ENCODE results near the gene GABARAPL1.
"Not testable (repeated sequence)": the region's sequence is repeated elsewhere in the genome, so short reads cannot be mapped to it uniquely, and the experiment has no call there.

The GABARAPL1 gene

GRCh38 chr12:10204495-10204894 lies 8.2 kb upstream of the GABARAPL1 start:
- not testable (repeated sequence) for DNase-seq

DNA sequence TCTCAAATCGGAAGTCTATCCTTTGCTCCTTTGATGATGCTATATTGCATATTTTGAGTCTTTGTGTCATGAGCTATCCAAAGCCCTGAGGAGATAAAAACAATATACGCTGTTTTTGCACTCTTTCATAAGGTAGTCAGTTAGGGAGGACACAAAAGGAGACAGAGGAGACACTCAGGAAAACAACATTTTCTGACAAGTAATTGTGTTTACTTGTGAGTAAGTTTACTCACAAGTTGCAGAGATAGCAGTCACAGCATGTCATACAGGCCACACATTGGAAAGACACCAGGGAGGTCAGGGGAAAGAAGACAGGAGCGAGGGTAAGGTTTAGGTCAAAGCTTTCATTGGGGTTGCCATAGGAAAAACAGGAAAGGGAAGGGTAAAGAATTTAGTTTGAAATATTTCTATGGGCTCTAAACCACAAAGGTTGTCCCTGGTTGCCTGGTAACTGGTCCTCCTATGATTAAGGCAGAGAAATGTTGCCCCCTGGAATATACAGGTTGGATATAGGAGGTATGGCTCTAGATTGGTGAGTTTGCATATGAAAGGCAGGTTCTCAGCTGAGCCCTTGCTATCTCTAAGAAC lies 7.4 kb upstream of the GABARAPL1 start:
- no peak for DNase-seq

- no peak for DNase-seq
These were observed 5.5 kb upstream of the GABARAPL1 start for GRCh38 chr12:10207136-10207535.

DNA sequence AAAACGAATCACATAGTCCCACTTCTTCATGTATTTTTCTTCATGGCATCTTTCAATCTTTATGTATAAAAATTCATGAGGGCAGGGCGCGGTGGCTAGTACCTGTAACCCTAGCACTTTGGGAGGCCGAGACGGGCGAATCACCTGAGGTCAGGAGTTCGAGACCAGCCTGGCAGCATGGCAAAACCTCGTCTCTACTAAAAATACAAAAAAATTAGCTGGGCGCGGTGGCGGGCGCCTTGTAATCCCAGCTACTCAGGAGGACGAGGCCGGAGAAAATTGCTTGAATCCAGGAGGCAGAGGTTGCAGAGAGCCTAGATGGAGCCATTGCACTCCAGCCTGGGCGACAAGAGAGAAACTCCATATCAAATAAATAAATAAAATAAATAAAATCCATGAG lies 2.5 kb upstream of the GABARAPL1 start:
- no peak for DNase-seq

DNA sequence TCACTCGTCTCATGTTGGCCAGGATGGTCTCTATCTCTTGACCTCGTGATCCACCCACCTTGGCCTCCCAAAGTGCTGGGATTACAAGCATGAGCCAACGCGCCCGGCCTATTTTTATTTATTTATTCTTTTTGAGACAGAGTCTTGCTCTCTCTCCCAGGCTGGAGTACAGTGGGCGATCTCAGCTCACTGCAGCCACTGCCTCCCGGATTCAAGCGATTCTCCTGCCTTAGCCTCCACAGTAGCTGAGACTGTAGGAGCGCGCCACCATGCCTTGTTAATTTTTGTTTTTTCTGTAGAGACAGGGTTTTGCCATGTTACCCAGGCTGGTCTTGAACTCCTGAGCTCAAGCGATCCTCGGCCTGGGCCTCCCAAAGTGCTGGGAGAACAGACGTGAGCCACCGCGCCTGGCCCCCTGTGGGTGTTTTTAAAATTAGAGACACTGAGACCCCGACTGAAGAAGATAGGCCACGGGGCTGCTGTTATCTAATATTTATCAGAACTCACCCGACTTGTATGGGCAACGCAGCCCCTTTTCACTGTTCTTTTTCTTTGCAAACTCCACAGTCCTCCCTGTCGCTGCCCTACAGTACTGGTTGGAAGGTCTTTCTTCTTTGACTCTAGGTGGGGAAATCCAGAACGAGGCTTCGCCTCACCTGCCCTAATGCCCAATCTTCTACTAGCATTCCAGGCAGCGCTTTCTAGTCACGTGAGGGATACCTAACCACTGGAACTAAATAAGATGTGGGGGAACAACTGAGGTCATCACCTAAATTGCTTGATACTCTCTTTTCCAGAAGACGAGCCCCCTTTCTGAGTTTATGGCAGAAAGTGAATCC lies 1.4 kb upstream of the GABARAPL1 start:
- DNase-seq, result no peak

- peak; percentile 97 for DNase-seq
These were observed 538 bp upstream of the GABARAPL1 start for GRCh38 chr12:10211940-10212738.

DNA sequence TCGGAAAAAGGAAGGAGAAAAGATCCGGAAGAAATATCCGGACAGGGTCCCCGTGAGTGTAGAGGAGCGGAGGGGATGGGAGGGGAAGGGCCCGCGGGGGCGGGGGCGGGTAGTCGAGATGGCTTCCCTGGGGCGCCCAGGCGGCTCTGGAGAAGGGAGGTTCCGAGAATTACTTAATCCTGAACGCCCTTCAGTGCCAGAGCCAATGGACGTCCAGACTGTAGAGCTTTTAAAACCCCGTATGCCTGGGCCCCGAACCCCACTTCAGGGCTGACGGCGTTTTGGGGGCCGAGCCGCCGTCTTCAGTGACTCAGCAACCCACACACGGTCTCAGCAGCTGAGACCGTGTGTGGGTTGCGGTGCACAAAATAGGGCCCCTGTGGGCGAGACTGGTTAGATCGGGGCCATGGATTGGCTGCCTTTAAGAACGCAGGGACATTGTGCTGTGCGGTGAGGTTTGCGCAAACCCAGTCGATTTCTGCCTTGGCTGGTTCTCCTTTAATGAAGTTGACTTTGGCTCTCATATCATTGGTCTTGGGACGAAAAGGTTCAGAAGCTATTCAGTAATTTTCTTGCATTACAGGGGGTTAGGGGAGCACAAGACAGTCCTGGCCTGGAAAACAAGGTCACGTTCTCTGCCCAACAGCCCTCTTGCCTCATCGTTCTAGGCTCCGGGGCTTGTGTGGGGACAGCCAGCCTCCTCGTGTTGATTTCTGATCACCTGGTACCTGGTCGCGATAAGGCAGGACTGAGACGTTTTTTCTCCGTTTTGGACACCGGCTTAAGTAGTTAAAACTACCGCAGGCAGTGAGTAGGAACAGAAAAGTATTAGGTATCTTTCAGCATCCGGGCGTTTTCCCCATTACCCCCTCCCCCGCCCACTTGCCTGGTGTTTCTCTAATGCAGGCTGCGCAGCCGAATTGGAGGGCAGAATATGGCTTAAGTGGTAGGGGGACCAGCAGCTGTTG lies 775 bp downstream of the GABARAPL1 start:
- DNase-seq, result peak; percentile 40

- DNase-seq, result no peak
These were observed 1.6 kb downstream of the GABARAPL1 start for GRCh38 chr12:10214136-10214894.

GRCh38 chr12:10214895-10215267 lies 2.2 kb downstream of the GABARAPL1 start:
- DNase-seq, result no peak

DNA sequence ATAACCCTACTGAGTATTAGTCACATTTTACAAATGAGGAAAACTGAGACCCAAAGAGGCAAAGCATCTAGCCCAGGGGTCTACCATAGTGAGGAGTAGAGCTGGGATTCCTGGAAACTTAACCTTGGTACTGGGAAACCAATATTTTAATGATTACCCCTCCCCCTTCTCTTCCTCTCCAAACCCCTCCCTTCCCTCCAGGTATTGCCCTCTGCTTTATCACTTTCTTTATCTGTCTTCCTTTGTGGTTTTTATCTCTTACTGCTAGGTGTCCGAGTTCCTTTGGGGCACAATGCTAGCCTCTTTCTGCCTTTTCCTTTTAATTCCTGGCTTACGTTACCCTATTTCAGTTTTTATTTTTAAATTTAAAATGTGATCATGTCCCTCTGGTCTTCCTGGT lies 2.8 kb downstream of the GABARAPL1 start:
- no peak for DNase-seq

DNA sequence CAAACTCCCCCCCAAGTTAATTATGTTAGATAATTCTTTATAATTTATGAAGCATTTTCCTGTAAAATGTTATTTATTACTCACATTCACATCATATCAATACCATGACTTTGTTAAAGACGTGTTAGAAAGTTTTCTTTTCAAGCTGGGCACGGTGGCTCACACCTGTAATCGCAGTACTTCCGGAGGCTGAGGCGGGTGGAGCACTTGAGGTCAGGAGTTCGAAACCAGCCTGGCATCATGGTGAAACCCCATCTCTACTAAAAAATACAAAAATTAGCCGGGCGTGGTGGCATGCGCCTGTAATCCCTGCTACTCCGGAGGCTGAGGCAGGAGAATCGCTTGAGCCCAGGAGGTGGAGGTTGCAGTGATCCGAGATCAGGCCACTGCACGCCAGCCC lies 3.3 kb downstream of the GABARAPL1 start:
- not testable (repeated sequence) for DNase-seq

GRCh38 chr12:10218021-10218420 lies 5.3 kb downstream of the GABARAPL1 start:
- DNase-seq, result no peak

- peak; percentile 91 for DNase-seq
These were observed 7.9 kb downstream of the GABARAPL1 start for GRCh38 chr12:10220398-10221077.

- DNase-seq, result no peak
These were observed 9.2 kb downstream of the GABARAPL1 start for GRCh38 chr12:10221846-10222245.

GRCh38 chr12:10223208-10223607 lies 10.5 kb downstream of the GABARAPL1 start:
- no peak for DNase-seq

- not testable (repeated sequence) for DNase-seq
These were observed 12.7 kb downstream of the GABARAPL1 start for GRCh38 chr12:10225426-10225825.

DNA sequence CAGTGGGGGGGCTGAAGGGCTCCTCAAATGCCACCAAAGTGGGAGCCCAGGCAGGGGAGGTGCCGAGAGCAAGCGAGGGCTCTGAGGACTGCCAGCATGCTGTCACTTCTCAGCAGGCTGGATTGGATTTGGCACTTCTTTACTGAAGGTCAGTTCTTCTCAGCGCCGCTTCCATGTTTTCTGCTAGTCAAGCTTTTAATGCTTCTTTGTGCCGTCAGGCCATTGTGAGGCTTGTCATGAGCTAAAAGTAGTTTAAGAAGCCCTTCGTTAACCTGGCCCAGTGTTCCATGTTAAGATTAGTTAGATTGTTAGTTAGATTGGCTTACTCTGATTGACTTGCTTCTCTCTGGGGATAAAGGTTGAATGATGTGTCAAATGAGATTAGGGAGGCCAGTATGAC lies 13.4 kb downstream of the GABARAPL1 start:
- DNase-seq, result no peak

DNA sequence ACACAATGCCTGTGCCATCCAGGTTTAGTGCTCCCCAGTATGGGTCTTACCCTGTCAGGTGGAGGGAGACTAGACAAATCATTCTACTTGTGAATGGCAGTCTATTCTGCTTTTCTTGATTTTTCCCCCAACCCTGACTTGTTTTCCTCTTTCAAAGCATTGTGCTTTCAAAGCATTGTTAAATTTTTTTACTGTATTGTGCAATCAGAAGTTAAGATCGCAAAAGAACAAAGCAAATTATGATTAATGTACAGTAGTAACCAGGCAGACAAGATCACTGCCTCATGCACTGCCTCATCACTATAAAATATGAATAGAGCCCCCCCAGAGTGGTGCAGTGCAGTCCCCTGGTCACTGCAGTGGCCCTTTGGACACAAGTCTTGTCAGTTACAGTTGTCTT lies 14.1 kb downstream of the GABARAPL1 start:
- DNase-seq, result no peak

GRCh38 chr12:10227648-10228047 lies 15.0 kb downstream of the GABARAPL1 start:
- no peak for DNase-seq

- no peak for DNase-seq
These were observed 21.9 kb downstream of the GABARAPL1 start for GRCh38 chr12:10234562-10234961.

All from NCI-H2029 (cell line).